ENCODE data around the gene INPP5A. TPM values are rescaled to one million over a fixed set of nuclear protein-coding genes. Genes with fewer than 3 reads are reported as not detected.

INPP5A gene
- total RNA-seq, 1 experiment from 2014 or later = 14.7 TPM

GRCh38 chr10:132657127-132657706 is 119.6 kb downstream of the INPP5A start:
- no peak for DNase-seq (ENCODE audit: unreplicated experiment)
- H3K9me3 Mint-ChIP-seq (ENCODE audit: unreplicated experiment) = no peaks in the 10 kb centered on the region
- H3K27ac Mint-ChIP-seq (ENCODE audit: low read depth, unreplicated experiment) = no peak overlapping the region
- peaks cover 8% of the 10 kb centered on the region for H3K36me3 Mint-ChIP-seq (ENCODE audit: insufficient read depth, unreplicated experiment)
- ChIA-PET POLR2A (no interaction called here), CTCF (interaction anchor here (0.7 kb wide), 1 partner anchor 89 kb away, joined by 3 read pairs; no protein-coding TSS in a partner anchor)
- no peak overlapping the region for H3K4me3 Mint-ChIP-seq (ENCODE audit: unreplicated experiment)
- BruUV-seq (replicated peaks) = no TSS peak
- intact Hi-C loops (cut with micrococcal nuclease) = loop anchor here (10.0 kb wide), 1 partner anchor 658 kb away; no protein-coding TSS in a partner anchor
- H3K27me3 Mint-ChIP-seq (ENCODE audit: insufficient read depth, unreplicated experiment) = no peaks in the 10 kb centered on the region
- no peak for TF ChIP-seq CTCF (IDR thresholded peaks at IDR 0.05; ENCODE audit: unreplicated experiment)
- no peaks in the 10 kb centered on the region for H3K4me1 Mint-ChIP-seq (ENCODE audit: insufficient read depth, unreplicated experiment)

GRCh38 chr10:132657748-132658147 is 120.2 kb downstream of the INPP5A start:
- no peak overlapping the region for H3K4me3 Mint-ChIP-seq (ENCODE audit: unreplicated experiment)
- no peaks in the 10 kb centered on the region for H3K9me3 Mint-ChIP-seq (ENCODE audit: unreplicated experiment)
- ChIA-PET POLR2A (no interaction called here), CTCF (no interaction called here)
- no TSS peak for BruUV-seq (replicated peaks)
- intact Hi-C loops (cut with micrococcal nuclease) = loop anchor here (10.0 kb wide), 1 partner anchor 657 kb away; no protein-coding TSS in a partner anchor
- peaks cover 8% of the 10 kb centered on the region for H3K36me3 Mint-ChIP-seq (ENCODE audit: insufficient read depth, unreplicated experiment)
- H3K4me1 Mint-ChIP-seq (ENCODE audit: insufficient read depth, unreplicated experiment) = no peaks in the 10 kb centered on the region
- no peaks in the 10 kb centered on the region for H3K27me3 Mint-ChIP-seq (ENCODE audit: insufficient read depth, unreplicated experiment)
- H3K27ac Mint-ChIP-seq (ENCODE audit: low read depth, unreplicated experiment) = no peak overlapping the region
- no peak for TF ChIP-seq CTCF (IDR thresholded peaks at IDR 0.05; ENCODE audit: unreplicated experiment)
- DNase-seq (ENCODE audit: unreplicated experiment) = no peak

GRCh38 chr10:132658546-132659205 is 121.1 kb downstream of the INPP5A start:
- no peaks in the 10 kb centered on the region for H3K4me1 Mint-ChIP-seq (ENCODE audit: insufficient read depth, unreplicated experiment)
- no peak for TF ChIP-seq CTCF (IDR thresholded peaks at IDR 0.05; ENCODE audit: unreplicated experiment)
- H3K9me3 Mint-ChIP-seq (ENCODE audit: unreplicated experiment) = no peaks in the 10 kb centered on the region
- intact Hi-C loops (cut with micrococcal nuclease) = loop anchor here (10.0 kb wide), 1 partner anchor 656 kb away; no protein-coding TSS in a partner anchor
- ChIA-PET CTCF (no interaction called here), POLR2A (no interaction called here)
- no peaks in the 10 kb centered on the region for H3K27me3 Mint-ChIP-seq (ENCODE audit: insufficient read depth, unreplicated experiment)
- no TSS peak for BruUV-seq (replicated peaks)
- H3K36me3 Mint-ChIP-seq (ENCODE audit: insufficient read depth, unreplicated experiment) = peaks cover 8% of the 10 kb centered on the region
- DNase-seq (ENCODE audit: unreplicated experiment) = no peak
- no peak overlapping the region for H3K4me3 Mint-ChIP-seq (ENCODE audit: unreplicated experiment)
- no peak overlapping the region for H3K27ac Mint-ChIP-seq (ENCODE audit: low read depth, unreplicated experiment)

DNA sequence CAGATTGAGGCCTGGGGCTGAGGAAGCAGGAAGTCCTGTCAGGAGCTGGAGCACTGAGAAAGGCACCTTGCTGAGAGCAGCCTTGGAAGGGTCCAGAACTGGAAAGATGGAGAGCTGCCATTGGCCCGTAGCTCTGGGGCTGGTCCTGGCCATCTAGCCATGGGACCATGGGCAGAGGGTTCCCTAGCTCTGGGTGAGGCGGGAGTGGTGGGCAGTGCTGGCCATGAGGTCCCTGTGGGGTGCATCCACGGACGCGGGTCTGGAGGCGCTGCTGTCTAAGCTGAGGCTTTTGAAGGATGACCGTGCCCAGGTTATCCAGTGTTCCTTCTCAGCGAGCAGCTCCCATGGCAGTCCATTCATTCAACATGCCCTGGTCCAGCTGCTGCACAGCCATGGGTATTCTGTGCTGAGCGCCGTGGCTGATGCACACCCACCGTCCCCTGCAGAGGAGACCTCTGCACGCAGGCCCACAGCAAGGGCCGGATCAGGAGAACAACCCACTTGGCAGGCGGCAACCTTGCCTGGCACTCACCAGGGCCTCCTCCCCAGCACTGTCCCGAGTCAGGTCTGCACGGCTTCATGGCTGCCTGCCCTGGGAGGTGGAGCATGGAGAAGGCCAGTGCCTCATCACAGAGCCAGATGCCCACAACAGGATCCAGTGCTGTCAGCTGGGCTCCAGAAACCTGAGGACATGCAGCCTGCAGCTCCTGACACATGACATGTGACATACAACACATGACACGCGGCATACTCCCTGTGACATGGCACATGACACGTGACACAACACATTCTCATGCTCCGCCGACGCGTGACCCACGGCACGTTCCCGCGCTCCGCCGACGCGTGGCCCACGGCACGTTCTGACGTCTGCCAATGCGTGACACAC is 121.9 kb downstream of the INPP5A start:
- Mint-ChIP-seq H3K27me3 (ENCODE audit: insufficient read depth, unreplicated experiment) (no peaks in the 10 kb centered on the region), H3K36me3 (ENCODE audit: insufficient read depth, unreplicated experiment) (peaks cover 8% of the 10 kb centered on the region), H3K27ac (ENCODE audit: low read depth, unreplicated experiment) (no peak overlapping the region), H3K9me3 (ENCODE audit: unreplicated experiment) (no peaks in the 10 kb centered on the region), H3K4me1 (ENCODE audit: insufficient read depth, unreplicated experiment) (peaks cover 6% of the 10 kb centered on the region), H3K4me3 (ENCODE audit: unreplicated experiment) (no peak overlapping the region)
- no peak for TF ChIP-seq CTCF (IDR thresholded peaks at IDR 0.05; ENCODE audit: unreplicated experiment)
- DNase-seq (ENCODE audit: unreplicated experiment) = no peak
- ChIA-PET POLR2A (no interaction called here), CTCF (interaction anchor here (1.1 kb wide), 1 partner anchor 200 kb away, joined by 3 read pairs; no protein-coding TSS in a partner anchor)
- intact Hi-C loops (cut with micrococcal nuclease) = loop anchor here (10.0 kb wide), 2 partner anchors 135 to 655 kb away; no protein-coding TSS in a partner anchor
- no TSS peak for BruUV-seq (replicated peaks)
